GM23248 (cell line): ENCODE results near the gene TMEM182. TPM values are rescaled to one million over a fixed set of nuclear protein-coding genes. Genes with fewer than 3 reads are reported as not detected.

Experiments
- DNase-seq: peaks from one replicate; pipeline ENCODE4 v3.0.0-alpha.2; 2015
- H2AFZ ChIP-seq: fragments of 200-600 bp; sonication (generic); 2 replicates; pipeline ENCODE4 v1.6.1; 2016; ENCODE audit warnings: antibody characterized with exemption
- H3F3A ChIP-seq: fragments of 200-600 bp; sonication (generic); 2 replicates; pipeline ENCODE4 v1.6.1; 2016; ENCODE audit warnings: mild to moderate bottlenecking, antibody characterized with exemption, mixed run types; ENCODE audit not compliant: insufficient read depth
- H3K27ac ChIP-seq: fragments of 200-600 bp; sonication (generic); 2 replicates; pipeline ENCODE4 v1.5.1; 2016; ENCODE audit warnings: mild to moderate bottlenecking
- H3K27me3 ChIP-seq: fragments of 200-600 bp; sonication (generic); replicated peaks from 2 replicates; pipeline ENCODE4 v1.6.1; 2016; ENCODE audit warnings: mild to moderate bottlenecking; ENCODE audit not compliant: insufficient read depth
- H3K36me3 ChIP-seq: fragments of 200-600 bp; sonication (generic); 2 replicates; pipeline ENCODE4 v1.6.1; 2016; ENCODE audit warnings: low read depth, mild to moderate bottlenecking
- H3K4me1 ChIP-seq: fragments of 200-600 bp; sonication (generic); 2 replicates; pipeline ENCODE4 v1.6.1; 2016; ENCODE audit warnings: mild to moderate bottlenecking; ENCODE audit not compliant: insufficient read depth
- H3K4me2 ChIP-seq: fragments of 200-600 bp; sonication (generic); one replicate; pipeline ENCODE4 v1.6.1; 2016; ENCODE audit warnings: mild to moderate bottlenecking; ENCODE audit not compliant: unreplicated experiment
- H3K4me3 ChIP-seq: fragments of 200-600 bp; sonication (generic); 2 replicates; pipeline ENCODE4 v1.5.1; 2016; ENCODE audit warnings: mild to moderate bottlenecking
- H3K79me2 ChIP-seq: fragments of 200-600 bp; sonication (generic); 2 replicates; pipeline ENCODE4 v1.6.1; 2016; ENCODE audit warnings: mild to moderate bottlenecking; ENCODE audit not compliant: insufficient read depth
- H3K9ac ChIP-seq: fragments of 200-600 bp; sonication (generic); 2 replicates; pipeline ENCODE4 v1.6.1; 2016; ENCODE audit warnings: mild to moderate bottlenecking
- H3K9me2 ChIP-seq: fragments of 200-600 bp; sonication (generic); 2 replicates; pipeline ENCODE4 v1.6.1; 2016; ENCODE audit warnings: mixed run types, mild to moderate bottlenecking, moderate library complexity; ENCODE audit not compliant: insufficient read depth
- H3K9me3 ChIP-seq: fragments of 200-600 bp; sonication (generic); one replicate; pipeline ENCODE4 v1.6.1; 2017; ENCODE audit warnings: low read depth
- H4K20me1 ChIP-seq: fragments of 200-600 bp; sonication (generic); 2 replicates; pipeline ENCODE4 v1.6.0; 2016; ENCODE audit not compliant: insufficient read depth
- EZH2 ChIP-seq: fragments of 200-600 bp; sonication (generic); IDR thresholded peaks from 2 replicates; pipeline ENCODE4 v1.6.1; 2018; ENCODE audit warnings: antibody characterized with exemption, mild to moderate bottlenecking; ENCODE audit not compliant: insufficient read depth, poor library complexity, severe bottlenecking
- EZH2phosphoT487 ChIP-seq: fragments of 200-600 bp; sonication (generic); IDR thresholded peaks from 2 replicates; pipeline ENCODE4 v1.6.1; 2018; ENCODE audit warnings: antibody characterized with exemption, moderate library complexity, mild to moderate bottlenecking, low read depth; ENCODE audit not compliant: insufficient read depth
- WGBS, 2 experiments: methylation state at CpG; one replicate each; pipeline ENCODE4 v1.1.6; 2015 to 2017; ENCODE audit warnings: low lambda C conversion rate in 2 of 2, low coverage in 1 of 2; ENCODE audit errors: missing lambda C conversion rate in 2 of 2; 5-methylcytosine and 5-hydroxymethylcytosine counted together
- in situ Hi-C: fragments of 300-500 bp; cut with MboI; formaldehyde crosslinking; loops from 2 replicates; pipeline ENCODE4 v1.15.0; 2020
- polyA plus RNA-seq: library from polyadenylated mRNA; unstranded; fragments of >200 nt; fragmentation: Nextera tagmentation; extraction: Ambion mirVana; gene quantifications from 2 replicates; pipeline ENCODE4 v1.2.1, GENCODE V29; 2016
- total RNA-seq: library from RNA; depleted of rRNA; stranded (reverse); fragments of >200 nt; shearing (Covaris generic); gene quantifications from 2 replicates; pipeline ENCODE4 v1.2.3, GENCODE V29; 2014

Gene TMEM182
- total and polyA plus RNA-seq, 2 experiments from 2014 or later: 2.3 to 3.6 TPM

- Histone ChIP-seq H3K9ac (no peak overlapping the region), H4K20me1 (no peaks in the 10 kb centered on the region), H3K9me2 (no peaks in the 10 kb centered on the region), H3K27me3 (0 out of 2 replicates have a peak, but pooled peaks cover 3% of the 10 kb centered on the region), H3K79me2 (no peaks in the 10 kb centered on the region), H3F3A (no peaks in the 10 kb centered on the region), H3K4me3 (no peak overlapping the region), H3K27ac (no peak overlapping the region), H3K36me3 (no peaks in the 10 kb centered on the region), H3K4me2 (no peak overlapping the region), H3K4me1 (no peaks in the 10 kb centered on the region), H3K9me3 (no peaks in the 10 kb centered on the region), H2AFZ (no peak overlapping the region)
- TF ChIP-seq EZH2 (no peak), EZH2phosphoT487 (no peak)
- 2 to 3% methylated on average over 5 of the region's 5 CpGs for WGBS, 2 experiments
- DNase-seq: peak; percentile 20
- in situ Hi-C loops: no loop called here
These were observed 65.1 kb downstream of the TMEM182 start for GRCh38 chr2:102826904-102827303.

- Histone ChIP-seq H3F3A (no peaks in the 10 kb centered on the region), H4K20me1 (no peaks in the 10 kb centered on the region), H3K4me1 (no peaks in the 10 kb centered on the region), H3K9me3 (no peaks in the 10 kb centered on the region), H3K36me3 (no peaks in the 10 kb centered on the region), H3K79me2 (no peaks in the 10 kb centered on the region), H2AFZ (no peak overlapping the region), H3K27me3 (peaks cover 8% of the 10 kb centered on the region), H3K9ac (no peak overlapping the region), H3K4me3 (no peak overlapping the region), H3K4me2 (no peak overlapping the region), H3K27ac (no peak overlapping the region), H3K9me2 (no peaks in the 10 kb centered on the region)
- TF ChIP-seq EZH2 (no peak), EZH2phosphoT487 (no peak)
- no peak for DNase-seq
- 25 to 31% methylated on average over 2 of the region's 2 CpGs for WGBS, 2 experiments
- in situ Hi-C loops: no loop called here
These were observed 71.0 kb downstream of the TMEM182 start for GRCh38 chr2:102832789-102833188.

- TF ChIP-seq EZH2phosphoT487: no peak
- no peak for TF ChIP-seq EZH2
- Histone ChIP-seq H4K20me1 (no peaks in the 10 kb centered on the region), H3K9me3 (no peaks in the 10 kb centered on the region), H3K4me1 (no peaks in the 10 kb centered on the region), H3K27me3 (peaks cover 8% of the 10 kb centered on the region), H2AFZ (no peak overlapping the region), H3K36me3 (no peaks in the 10 kb centered on the region), H3K4me2 (no peak overlapping the region), H3K9ac (no peak overlapping the region), H3K27ac (no peak overlapping the region), H3K79me2 (no peaks in the 10 kb centered on the region), H3K9me2 (no peaks in the 10 kb centered on the region), H3K4me3 (no peak overlapping the region), H3F3A (no peaks in the 10 kb centered on the region)
- WGBS, 2 experiments: 48 to 50% methylated on average over 6 of the region's 6 CpGs
- in situ Hi-C loops: no loop called here
- DNase-seq: no peak
These were observed 72.9 kb downstream of the TMEM182 start for GRCh38 chr2:102834523-102835273.

- no peaks in the 10 kb centered on the region for H3K79me2 ChIP-seq
- H3K27me3 ChIP-seq: peaks cover 6% of the 10 kb centered on the region
- H2AFZ ChIP-seq: no peak overlapping the region
- H3K9me3 ChIP-seq: no peaks in the 10 kb centered on the region
- no peak for TF ChIP-seq EZH2
- TF ChIP-seq EZH2phosphoT487: no peak
- 54 to 57% methylated on average over 8 of the region's 8 CpGs for WGBS, 2 experiments
- H3K4me2 ChIP-seq: no peak overlapping the region
- in situ Hi-C loops: no loop called here
- no peak overlapping the region for H3K9ac ChIP-seq
- DNase-seq: no peak
- H3K9me2 ChIP-seq: no peaks in the 10 kb centered on the region
- no peaks in the 10 kb centered on the region for H3K4me1 ChIP-seq
- H3K36me3 ChIP-seq: no peaks in the 10 kb centered on the region
- no peak overlapping the region for H3K4me3 ChIP-seq
- no peaks in the 10 kb centered on the region for H4K20me1 ChIP-seq
- no peaks in the 10 kb centered on the region for H3F3A ChIP-seq
- H3K27ac ChIP-seq: no peak overlapping the region
These were observed 75.9 kb downstream of the TMEM182 start for GRCh38 chr2:102837626-102838198.
